Fibroblast of lung (primary cell): ENCODE results near the gene PALLD. TPM values are rescaled to one million over a fixed set of nuclear protein-coding genes. Genes with fewer than 3 reads are reported as not detected.

Experiments used
- DNase-seq, 2 donors: peaks; one replicate each; pipeline versions ENCODE4 v3.0.0 to v3.0.0-alpha.2; 2010; ENCODE audit warnings: low read depth in 2 of 2
- H2AFZ ChIP-seq: 2 replicates; pipeline ENCODE4 v1.5.1; 2012; ENCODE audit warnings: low read length, control low read depth, inconsistent platforms
- H3K27ac ChIP-seq: 2 replicates; pipeline ENCODE4 v1.5.1; 2011; ENCODE audit warnings: low read length, control low read depth; ENCODE audit not compliant: insufficient read depth
- H3K27me3 ChIP-seq: 2 replicates; pipeline ENCODE4 v1.5.1; 2011; ENCODE audit warnings: mild to moderate bottlenecking, low read length; ENCODE audit not compliant: control insufficient read depth, insufficient read depth
- H3K36me3 ChIP-seq: 2 replicates; pipeline ENCODE4 v1.5.1; 2011; ENCODE audit warnings: low read length; ENCODE audit not compliant: control insufficient read depth, insufficient read depth
- H3K4me1 ChIP-seq: 2 replicates; pipeline ENCODE4 v1.5.1; 2011; ENCODE audit warnings: low read length; ENCODE audit not compliant: control insufficient read depth, insufficient read depth; ENCODE audit errors: extremely low read depth
- H3K4me2 ChIP-seq: 2 replicates; pipeline ENCODE4 v1.5.1; 2011; ENCODE audit warnings: low read length, control low read depth; ENCODE audit not compliant: insufficient read depth; ENCODE audit errors: extremely low read depth
- H3K4me3 ChIP-seq, 4 experiments: fragments of 200-600 bp in 1 of 4; sonication (generic) in 1 of 4; replicated peaks in 1 of 4; 2 replicates each; pipeline ENCODE4 v1.5.1; 2011 to 2016; ENCODE audit warnings: low read length in 4 of 4, low read depth in 3 of 4, mild to moderate bottlenecking in 3 of 4, control low read depth in 2 of 4, inconsistent platforms in 1 of 4, mixed read lengths in 1 of 4; ENCODE audit not compliant: insufficient read depth in 1 of 4; ENCODE audit errors: control extremely low read depth in 1 of 4
- H3K79me2 ChIP-seq: 2 replicates; pipeline ENCODE4 v1.5.1; 2012; ENCODE audit warnings: mild to moderate bottlenecking, low read length, inconsistent platforms; ENCODE audit not compliant: control insufficient read depth, insufficient read depth
- H3K9ac ChIP-seq: 2 replicates; pipeline ENCODE4 v1.5.1; 2011; ENCODE audit warnings: mild to moderate bottlenecking, low read length, control low read depth; ENCODE audit not compliant: insufficient read depth
- H3K9me3 ChIP-seq: 2 replicates; pipeline ENCODE4 v1.5.1; 2012; ENCODE audit warnings: low read depth, low read length; ENCODE audit not compliant: control insufficient read depth, insufficient read depth
- H4K20me1 ChIP-seq: 2 replicates; pipeline ENCODE4 v1.5.1; 2011; ENCODE audit warnings: low read length; ENCODE audit not compliant: control insufficient read depth, insufficient read depth; ENCODE audit errors: extremely low read depth
- EZH2 ChIP-seq: IDR thresholded peaks from 2 replicates; pipeline ENCODE4 v1.5.1; 2012; ENCODE audit warnings: low read length, control low read depth, mild to moderate bottlenecking; ENCODE audit errors: missing control alignments
- polyA plus RNA-seq, 2 donors: library from polyadenylated mRNA; depleted of rRNA in 1 of 2; stranded (reverse) in 1 of 2; unstranded in 1 of 2; fragments of >200 nt; gene quantifications; 2 replicates each; pipeline ENCODE4 v1.2.1, GENCODE V29; 2011 to 2012; ENCODE audit warnings: missing spikeins in 1 of 2
- total RNA-seq: library from RNA; depleted of rRNA; stranded (reverse); fragments of >200 nt; gene quantifications from 2 replicates; pipeline ENCODE4 v1.2.1, GENCODE V29; 2014
- TF ChIP-seq, protein P1 (sequence below), 2 donors: IDR thresholded peaks in 1 of 2; conservative IDR thresholded peaks in 1 of 2; 1 replicate in 1 of 2; 2 replicates in 1 of 2; pipeline ENCODE4 v1.5.1; 2011 to 2012; ENCODE audit warnings: low read length in 2 of 2, control low read depth in 1 of 2, inconsistent platforms in 1 of 2, low read depth in 1 of 2, mild to moderate bottlenecking in 1 of 2

PALLD gene
- total and polyA plus RNA-seq, 2 donors (not counting 1 experiment from before 2014, with no cell fraction given): 200 to 205 TPM

DNA sequence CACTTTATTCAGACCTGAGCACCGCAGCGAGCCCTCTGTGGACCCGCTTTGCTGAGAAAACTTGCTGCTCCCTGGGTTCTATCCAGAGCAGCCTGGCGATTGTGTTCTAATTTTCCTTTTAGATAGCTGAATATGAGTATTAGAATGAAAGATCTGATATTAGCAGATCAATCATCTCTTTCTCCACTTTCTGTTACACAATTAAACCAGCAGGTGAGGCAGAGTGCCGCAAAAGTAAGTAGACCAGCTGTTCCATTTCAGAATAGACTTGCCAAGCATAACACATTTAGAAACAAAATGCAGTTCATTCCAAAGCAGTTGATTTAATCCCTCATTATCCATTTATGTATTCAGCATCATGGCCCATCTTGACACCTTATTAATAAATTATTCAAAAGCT lies 58.6 kb downstream of the PALLD start:
- no peaks in the 10 kb centered on the region for H3K27me3 ChIP-seq
- H3K9me3 ChIP-seq: no peaks in the 10 kb centered on the region
- no peak overlapping the region for H3K4me2 ChIP-seq
- H3K36me3 ChIP-seq: no peaks in the 10 kb centered on the region
- H3K79me2 ChIP-seq: no peaks in the 10 kb centered on the region
- no peak overlapping the region for H3K9ac ChIP-seq
- TF ChIP-seq EZH2: no peak
- no peaks in the 10 kb centered on the region for H4K20me1 ChIP-seq
- no peak overlapping the region for H3K4me3 ChIP-seq
- DNase-seq: no peak
- H2AFZ ChIP-seq: no peak overlapping the region
- peaks cover 11% of the 10 kb centered on the region for H3K4me1 ChIP-seq
- no peak overlapping the region for H3K27ac ChIP-seq

DNA sequence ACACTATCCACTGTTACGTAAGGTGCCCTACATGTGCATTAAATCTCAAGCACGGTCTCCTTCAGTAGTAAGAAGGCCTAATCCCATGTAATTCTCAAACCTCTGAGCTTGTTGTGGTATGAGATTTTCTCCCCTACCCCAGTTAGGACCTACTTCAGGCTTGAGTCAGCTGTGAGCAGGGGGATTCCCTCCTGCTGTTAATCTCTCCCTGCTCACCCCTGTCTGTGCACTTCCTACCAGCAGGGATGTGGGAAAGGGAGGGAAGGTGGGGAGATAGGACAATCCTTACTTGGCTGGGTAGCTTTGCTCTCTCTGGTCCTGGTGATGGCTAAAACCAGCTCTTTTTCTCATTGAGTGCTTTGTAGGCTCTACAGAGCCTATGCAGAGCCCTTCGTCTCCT lies 60.8 kb downstream of the PALLD start:
- H4K20me1 ChIP-seq: no peaks in the 10 kb centered on the region
- no peaks in the 10 kb centered on the region for H3K27me3 ChIP-seq
- peaks cover 8% of the 10 kb centered on the region for H3K4me1 ChIP-seq
- no peaks in the 10 kb centered on the region for H3K9me3 ChIP-seq
- no peak overlapping the region for H3K4me2 ChIP-seq
- TF ChIP-seq EZH2: no peak
- TF ChIP-seq, protein P1, sequence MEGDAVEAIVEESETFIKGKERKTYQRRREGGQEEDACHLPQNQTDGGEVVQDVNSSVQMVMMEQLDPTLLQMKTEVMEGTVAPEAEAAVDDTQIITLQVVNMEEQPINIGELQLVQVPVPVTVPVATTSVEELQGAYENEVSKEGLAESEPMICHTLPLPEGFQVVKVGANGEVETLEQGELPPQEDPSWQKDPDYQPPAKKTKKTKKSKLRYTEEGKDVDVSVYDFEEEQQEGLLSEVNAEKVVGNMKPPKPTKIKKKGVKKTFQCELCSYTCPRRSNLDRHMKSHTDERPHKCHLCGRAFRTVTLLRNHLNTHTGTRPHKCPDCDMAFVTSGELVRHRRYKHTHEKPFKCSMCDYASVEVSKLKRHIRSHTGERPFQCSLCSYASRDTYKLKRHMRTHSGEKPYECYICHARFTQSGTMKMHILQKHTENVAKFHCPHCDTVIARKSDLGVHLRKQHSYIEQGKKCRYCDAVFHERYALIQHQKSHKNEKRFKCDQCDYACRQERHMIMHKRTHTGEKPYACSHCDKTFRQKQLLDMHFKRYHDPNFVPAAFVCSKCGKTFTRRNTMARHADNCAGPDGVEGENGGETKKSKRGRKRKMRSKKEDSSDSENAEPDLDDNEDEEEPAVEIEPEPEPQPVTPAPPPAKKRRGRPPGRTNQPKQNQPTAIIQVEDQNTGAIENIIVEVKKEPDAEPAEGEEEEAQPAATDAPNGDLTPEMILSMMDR (conservative IDR thresholded peaks at IDR 0.05 in 1 of 2, IDR thresholded peaks at IDR 0.05 in 1 of 2; ENCODE audit: low read depth in 1 of 2, low read length in 2 of 2): no peak
- no peaks in the 10 kb centered on the region for H3K79me2 ChIP-seq
- no peaks in the 10 kb centered on the region for H3K36me3 ChIP-seq
- no peak overlapping the region for H3K27ac ChIP-seq
- no peak overlapping the region for H3K9ac ChIP-seq
- no peak overlapping the region for H2AFZ ChIP-seq
- no peak overlapping the region for H3K4me3 ChIP-seq
- no peak for DNase-seq

DNA sequence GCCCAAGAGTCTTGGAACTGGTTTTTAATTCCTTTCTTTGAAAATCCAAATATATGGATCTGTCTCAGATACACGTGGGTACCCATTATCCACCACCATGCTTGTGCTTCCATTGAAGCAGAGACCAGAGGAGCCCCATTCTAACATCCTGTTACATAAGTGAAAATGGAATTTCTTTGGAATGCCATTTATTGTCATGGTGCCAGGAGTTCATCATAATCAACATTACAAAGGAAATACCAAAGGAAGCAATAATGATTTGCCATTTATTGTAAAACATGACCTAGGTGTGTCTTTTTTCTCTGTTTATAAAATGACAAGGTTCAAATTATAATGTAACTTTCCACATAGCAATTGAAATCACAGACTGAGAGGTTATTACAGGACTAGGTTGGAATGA lies 61.7 kb downstream of the PALLD start:
- no peak for TF ChIP-seq EZH2
- TF ChIP-seq, protein P1 (conservative IDR thresholded peaks at IDR 0.05 in 1 of 2, IDR thresholded peaks at IDR 0.05 in 1 of 2; ENCODE audit: low read depth in 1 of 2, low read length in 2 of 2): no peak
- H3K9ac ChIP-seq: no peak overlapping the region
- H3K36me3 ChIP-seq: no peaks in the 10 kb centered on the region
- peaks cover 8% of the 10 kb centered on the region for H3K4me1 ChIP-seq
- no peaks in the 10 kb centered on the region for H4K20me1 ChIP-seq
- H3K27ac ChIP-seq: peak overlapping the region; percentile 11
- peak in 1 of 2 donors; percentile 78 for DNase-seq
- H2AFZ ChIP-seq: no peak overlapping the region
- no peaks in the 10 kb centered on the region for H3K27me3 ChIP-seq
- no peaks in the 10 kb centered on the region for H3K79me2 ChIP-seq
- no peak overlapping the region for H3K4me3 ChIP-seq
- H3K9me3 ChIP-seq: no peaks in the 10 kb centered on the region
- H3K4me2 ChIP-seq: no peak overlapping the region
